HCT116 (cell line): ENCODE results near the gene MYO3B. TPM values are rescaled to one million over a fixed set of nuclear protein-coding genes. Genes with fewer than 3 reads are reported as not detected.

ENCODE experiments used
- ATAC-seq: fragments of 200-7000 bp; cut with Tn5 transposase; 2 replicates; pipeline ENCODE4 v1.9.1; 2020; ENCODE audit warnings: mild to moderate bottlenecking, moderate library complexity
- BruUV-seq: library from RNA; stranded (reverse); fragments of 400-500 nt; replicated peaks from 2 replicates; lab custom pipeline; 2021; lab: Mats Ljungman, UMichigan
- CTCF ChIA-PET: fragments of 300-600 bp; sonication (Branson Sonifier 250); formaldehyde crosslinking; loops from one replicate; lab custom pipeline; 2021; ENCODE audit warnings: antibody characterized with exemption; lab: Charles Lee
- POLR2A ChIA-PET: fragments of 300-600, 350-600 bp; sonication (Branson Sonifier 250); formaldehyde crosslinking; loops from one replicate; lab custom pipeline; 2021; ENCODE audit warnings: antibody characterized with exemption; lab: Charles Lee
- RAD21 ChIA-PET, 2 experiments: fragments of 300-600 bp; sonication (Branson Sonifier 250); formaldehyde crosslinking; loops; one replicate each; lab custom pipeline; 2023; ENCODE audit warnings: low total read pairs in 2 of 2; ENCODE audit not compliant: uncharacterized antibody in 2 of 2, unreplicated experiment in 2 of 2, low non-redundant PET in 1 of 2; lab: Charles Lee
- DNase-seq: peaks from one replicate; pipeline ENCODE4 v3.0.0-alpha.2; 2010; ENCODE audit warnings: low read depth, low spot score
- H2AFZ ChIP-seq: fragments of 200-600 bp; shearing (Covaris generic), sonication (generic); 2 replicates; pipeline ENCODE4 v1.6.1; 2017; ENCODE audit warnings: low read depth, mixed run types, mixed read lengths, antibody characterized with exemption, low read length; ENCODE audit not compliant: poor library complexity, severe bottlenecking
- H3K27ac ChIP-seq: 2 replicates; pipeline ENCODE4 v1.5.1; 2012; ENCODE audit warnings: low read depth, low read length
- H3K27me3 ChIP-seq: fragments of 200-600 bp; sonication (generic); 2 replicates; pipeline ENCODE4 v1.6.1; 2016; ENCODE audit warnings: mixed run types, low read length, mixed read lengths; ENCODE audit not compliant: insufficient read depth
- H3K36me3 ChIP-seq, 2 experiments: fragments of 200-500 bp in 1 of 2; fragments of 200-600 bp in 1 of 2; sonication (Bioruptor generic) in 1 of 2; sonication (generic) in 1 of 2; 2 replicates each; pipeline versions ENCODE4 v1.5.1 to v1.6.1; 2014 to 2016; ENCODE audit warnings: low read length in 2 of 2, inconsistent platforms in 1 of 2, mixed read lengths in 1 of 2, mixed run types in 1 of 2; ENCODE audit not compliant: insufficient read depth in 2 of 2, control insufficient read depth in 1 of 2
- H3K4me1 ChIP-seq, 2 experiments: fragments of 200-600 bp in 1 of 2; sonication (generic) in 1 of 2; 2 replicates each; pipeline versions ENCODE4 v1.5.1 to v1.6.1; 2012 to 2017; ENCODE audit warnings: low read length in 2 of 2, inconsistent platforms in 1 of 2, mild to moderate bottlenecking in 1 of 2, mixed read lengths in 1 of 2, mixed run types in 1 of 2, moderate library complexity in 1 of 2; ENCODE audit not compliant: insufficient read depth in 2 of 2, control insufficient read depth in 1 of 2
- H3K4me2 ChIP-seq: fragments of 200-600 bp; sonication (generic); 2 replicates; pipeline ENCODE4 v1.6.1; 2017; ENCODE audit warnings: mixed run types, low read length, mixed read lengths
- H3K4me3 ChIP-seq, 2 experiments: fragments of 200-600 bp in 1 of 2; sonication (generic) in 1 of 2; replicated peaks in 1 of 2; 2 replicates each; pipeline ENCODE4 v1.5.1; 2011 to 2016; ENCODE audit warnings: low read length in 2 of 2, control low read depth in 1 of 2, low read depth in 1 of 2, mild to moderate bottlenecking in 1 of 2, mixed read lengths in 1 of 2, mixed run types in 1 of 2
- H3K79me2 ChIP-seq: fragments of 200-600 bp; sonication (generic); 2 replicates; pipeline ENCODE4 v1.6.1; 2017; ENCODE audit warnings: mild to moderate bottlenecking, mixed run types, low read length, moderate library complexity, mixed read lengths; ENCODE audit not compliant: insufficient read depth
- H3K9ac ChIP-seq: fragments of 200-600 bp; sonication (generic); 2 replicates; pipeline ENCODE4 v1.6.1; 2016; ENCODE audit warnings: low read length, mixed read lengths
- H3K9me2 ChIP-seq: fragments of 200-600 bp; sonication (generic), shearing (Covaris generic); 2 replicates; pipeline ENCODE4 v1.6.1; 2017; ENCODE audit warnings: mixed run types, mild to moderate bottlenecking, moderate library complexity; ENCODE audit not compliant: insufficient read depth
- H3K9me3 ChIP-seq, 2 experiments: fragments of 200-500 bp in 1 of 2; fragments of 200-600 bp in 1 of 2; sonication (Bioruptor generic) in 1 of 2; sonication (generic) in 1 of 2; 2 replicates each; pipeline ENCODE4 v1.6.1; 2014 to 2017; ENCODE audit warnings: low read length in 2 of 2, mixed read lengths in 2 of 2, inconsistent platforms in 1 of 2, low read depth in 1 of 2, mild to moderate bottlenecking in 1 of 2, mixed run types in 1 of 2, moderate library complexity in 1 of 2; ENCODE audit not compliant: control insufficient read depth in 1 of 2, insufficient read depth in 1 of 2
- H4K20me1 ChIP-seq: fragments of 200-600 bp; sonication (generic), shearing (Covaris generic); 2 replicates; pipeline ENCODE4 v1.6.1; 2017; ENCODE audit warnings: mixed run types, mild to moderate bottlenecking, moderate library complexity; ENCODE audit not compliant: insufficient read depth
- CEBPB ChIP-seq: IDR thresholded peaks from 2 replicates; pipeline ENCODE4 v1.6.1; 2012; ENCODE audit warnings: low read depth
- CTCF ChIP-seq, 3 experiments: fragments of 200-600 bp in 1 of 3; sonication (generic) in 1 of 3; IDR thresholded peaks in 2 of 3; conservative IDR thresholded peaks in 1 of 3; 2 replicates each; pipeline ENCODE4 v1.5.1; 2012 to 2017; ENCODE audit warnings: low read depth in 2 of 3, low read length in 2 of 3, antibody characterized with exemption in 1 of 3, borderline replicate concordance in 1 of 3, control low read depth in 1 of 3, mild to moderate bottlenecking in 1 of 3, mixed read lengths in 1 of 3, mixed run types in 1 of 3, moderate library complexity in 1 of 3; ENCODE audit not compliant: insufficient read depth in 1 of 3
- EGR1 ChIP-seq: IDR thresholded peaks from 2 replicates; pipeline ENCODE4 v1.6.1; 2012; ENCODE audit warnings: low read depth
- ELF1 ChIP-seq: IDR thresholded peaks from 2 replicates; pipeline ENCODE4 v1.6.1; 2012; ENCODE audit warnings: low read depth, borderline replicate concordance
- EZH2 ChIP-seq: fragments of 200-600 bp; sonication (generic); IDR thresholded peaks from 2 replicates; pipeline ENCODE4 v1.6.1; 2017; ENCODE audit warnings: antibody characterized with exemption, mixed run types
- EZH2phosphoT487 ChIP-seq: fragments of 200-600 bp; IDR thresholded peaks from 2 replicates; pipeline ENCODE4 v1.6.1; 2018; ENCODE audit warnings: antibody characterized with exemption, borderline replicate concordance
- FOSL1 ChIP-seq: IDR thresholded peaks from 2 replicates; pipeline ENCODE4 v1.6.1; 2012; ENCODE audit warnings: low read depth
- JUND ChIP-seq: IDR thresholded peaks from 2 replicates; pipeline ENCODE4 v1.6.1; 2012
- MAX ChIP-seq: IDR thresholded peaks from 2 replicates; pipeline ENCODE4 v1.6.1; 2012
- POLR2A ChIP-seq: IDR thresholded peaks from 2 replicates; pipeline ENCODE4 v1.7.0; 2011; ENCODE audit warnings: borderline replicate concordance; ENCODE audit not compliant: insufficient read depth, insufficient read length; ENCODE audit errors: extremely low read depth
- REST ChIP-seq: IDR thresholded peaks from 2 replicates; pipeline ENCODE4 v1.6.1; 2012; ENCODE audit warnings: low read depth
- SIN3A ChIP-seq: IDR thresholded peaks from 2 replicates; pipeline ENCODE4 v1.6.1; 2012; ENCODE audit warnings: low read depth
- SRF ChIP-seq: IDR thresholded peaks from 2 replicates; pipeline ENCODE4 v1.6.1; 2012; ENCODE audit warnings: low read depth
- ZBTB33 ChIP-seq: IDR thresholded peaks from 2 replicates; pipeline ENCODE4 v1.6.1; 2011; ENCODE audit warnings: mild to moderate bottlenecking, low read length, moderate library complexity; ENCODE audit not compliant: insufficient replicate concordance; ENCODE audit errors: extremely low read depth
- ZNF274 ChIP-seq: fragments of 200-500 bp; sonication (Bioruptor generic); IDR thresholded peaks from 2 replicates; pipeline ENCODE4 v1.6.1; 2014; ENCODE audit warnings: mild to moderate bottlenecking, low read depth, low read length, inconsistent platforms
- intact Hi-C: fragments of 100-400 bp; cut with micrococcal nuclease; formaldehyde crosslinking; loops from 2 replicates; pipeline ENCODE4 v1.10.0; 2022
- total RNA-seq: library from RNA; stranded (reverse); gene quantifications from one replicate; pipeline ENCODE4 v1.2.1, GENCODE V29; 2021; ENCODE audit not compliant: unreplicated experiment

The MYO3B gene
- total RNA-seq, 1 experiment from 2014 or later = not detected

GRCh38 chr2:170341684-170342623 is 164.0 kb downstream of the MYO3B start (continued):
- TF ChIP-seq POLR2A = no peak

DNA sequence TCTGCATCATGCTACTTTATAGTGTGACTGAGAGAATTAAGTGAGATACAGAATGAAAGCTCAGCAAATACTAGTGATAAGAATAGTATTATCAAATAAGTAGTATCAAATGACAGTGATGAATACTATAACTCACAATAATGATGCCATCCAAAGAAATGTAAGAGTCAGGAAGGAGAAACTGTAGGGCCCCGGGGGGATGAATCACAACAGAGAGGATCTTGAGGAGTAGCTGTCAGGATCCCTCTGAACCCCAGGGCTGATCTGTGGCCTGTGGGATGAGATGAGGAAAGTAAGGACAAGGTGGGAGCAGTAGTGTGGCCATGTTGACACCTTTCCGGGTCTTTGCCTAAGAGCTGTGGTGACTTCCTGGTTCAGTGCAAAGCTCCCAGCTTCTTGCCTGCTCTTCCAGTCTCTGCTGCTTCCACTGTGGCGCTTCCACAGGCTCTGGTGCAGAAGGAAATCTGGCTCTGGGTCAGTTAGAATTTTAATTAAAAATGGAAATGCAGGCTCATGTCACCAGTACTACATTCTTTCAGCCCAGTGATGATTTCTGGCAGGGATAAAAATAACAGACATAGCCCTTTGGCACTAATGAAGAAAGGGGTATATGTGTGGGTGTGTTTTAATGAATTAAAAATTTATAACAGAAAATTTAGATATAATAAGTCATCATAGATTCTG is 166.9 kb downstream of the MYO3B start:
- H3K36me3 ChIP-seq = no peaks in the 10 kb centered on the region
- no peak overlapping the region for H3K9ac ChIP-seq
- H3K27ac ChIP-seq = no peak overlapping the region
- H3K79me2 ChIP-seq = no peaks in the 10 kb centered on the region
- no peaks in the 10 kb centered on the region for H4K20me1 ChIP-seq
- ATAC-seq = no peak
- H3K4me3 ChIP-seq = no peak overlapping the region
- ChIA-PET POLR2A (no interaction called here), RAD21 (no interaction called here), CTCF (interaction anchor here (1.9 kb wide), 1 partner anchor 16 kb away, joined by 7 read pairs; no protein-coding TSS in a partner anchor)
- no peaks in the 10 kb centered on the region for H3K27me3 ChIP-seq
- no peak for DNase-seq
- no TSS peak for BruUV-seq
- no peak overlapping the region for H2AFZ ChIP-seq
- no peaks in the 10 kb centered on the region for H3K4me1 ChIP-seq
- intact Hi-C loops = no loop called here
- no peak overlapping the region for H3K4me2 ChIP-seq
- H3K9me3 ChIP-seq = no peaks in the 10 kb centered on the region
- no peaks in the 10 kb centered on the region for H3K9me2 ChIP-seq
- TF ChIP-seq REST (no peak), EGR1 (no peak), CEBPB (no peak), CTCF (IDR thresholded peaks at IDR 0.05 in 2 of 3, conservative IDR thresholded peaks at IDR 0.05 in 1 of 3; ENCODE audit: borderline replicate concordance in 1 of 3, insufficient read depth in 1 of 3, low read depth in 2 of 3, low read length in 2 of 3) (no peak), SRF (no peak), ZBTB33 (no peak), JUND (no peak), ELF1 (no peak), POLR2A (no peak), EZH2phosphoT487 (no peak), ZNF274 (no peak), FOSL1 (no peak), EZH2 (no peak), MAX (no peak), SIN3A (no peak)
